Hypothalamus (tissue), 51 donors: Measurements from ENCODE around the gene FICD.
A peak's percentile ranks its signal among the peaks of the same experiment; 100 is the strongest.
"Not testable (repeated sequence)": the region's sequence is repeated elsewhere in the genome, so short reads cannot be mapped to it uniquely, and the experiment has no call there.

Experiments used
- DNase-seq, 51 donors: peaks; one replicate each; lab custom pipeline; 2025; lab: John Stamatoyannopoulos, UW

Gene FICD

GRCh38 chr12:108526482-108527165 lies 11.5 kb downstream of the FICD start:
- DNase-seq = no peak

DNA sequence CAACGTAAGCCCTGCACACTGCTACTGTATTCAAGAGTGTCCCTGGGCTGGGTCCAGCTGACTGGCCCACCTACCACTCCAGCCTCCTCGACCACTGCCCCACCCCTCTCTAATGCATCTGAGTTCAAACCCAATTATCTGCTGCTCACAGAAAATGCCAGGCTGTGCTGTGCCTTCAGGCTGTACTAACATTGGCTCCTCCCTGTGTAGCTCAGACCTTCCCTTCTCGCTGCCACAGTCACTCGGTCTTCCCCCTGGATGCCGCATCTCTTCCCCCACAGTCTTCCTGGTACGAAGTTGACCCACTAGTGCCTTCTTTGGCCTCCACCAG lies 12.1 kb downstream of the FICD start:
- no peak for DNase-seq

- no peak for DNase-seq
Observed at GRCh38 chr12:108530161-108530560, 15.1 kb downstream of the FICD start.

DNA sequence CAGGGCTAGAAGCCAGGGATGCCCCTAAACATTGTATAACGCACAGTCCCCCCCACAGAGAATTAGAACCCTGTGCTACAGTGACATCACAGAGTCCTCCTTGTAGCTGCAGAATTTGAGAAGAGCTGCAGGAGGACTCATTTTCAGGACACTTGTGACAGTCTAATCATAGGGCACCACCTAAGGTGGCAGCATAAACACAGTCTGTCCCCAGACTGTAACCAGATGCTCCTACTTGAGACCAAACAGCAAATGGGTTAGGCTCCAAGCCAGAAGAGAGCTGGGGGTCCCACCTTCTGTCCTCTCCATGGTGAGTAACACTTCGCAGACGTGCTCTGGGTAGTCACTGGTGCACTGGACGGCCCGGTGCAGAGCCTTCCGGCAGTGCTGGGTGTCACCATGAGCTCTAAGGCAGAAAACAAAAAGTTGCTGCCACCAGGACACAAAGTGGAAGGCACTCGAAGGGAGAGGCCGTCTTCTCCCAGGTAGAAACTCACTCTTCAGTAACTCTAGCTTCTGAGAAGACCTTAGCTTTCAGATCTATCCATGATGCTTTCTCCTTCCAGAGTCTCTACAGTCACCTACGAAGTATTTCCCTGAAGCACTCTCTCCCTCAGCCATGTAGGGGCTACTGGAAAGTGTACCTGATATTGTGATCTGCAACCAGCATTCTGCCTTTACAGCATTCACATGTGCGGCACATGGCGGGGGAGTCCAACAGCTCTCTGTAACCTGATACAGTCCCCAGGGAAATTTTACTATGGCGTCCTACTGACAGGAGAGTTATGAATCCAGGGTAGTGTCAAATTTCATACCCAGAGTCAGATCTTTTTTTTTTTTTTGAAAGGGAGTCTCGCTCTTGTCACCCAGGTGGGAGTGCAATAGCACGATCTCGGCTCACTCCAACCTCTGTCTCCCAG lies 17.1 kb downstream of the FICD start:
- DNase-seq = no peak

GRCh38 chr12:108538146-108538545 lies 23.1 kb downstream of the FICD start:
- no peak for DNase-seq

DNA sequence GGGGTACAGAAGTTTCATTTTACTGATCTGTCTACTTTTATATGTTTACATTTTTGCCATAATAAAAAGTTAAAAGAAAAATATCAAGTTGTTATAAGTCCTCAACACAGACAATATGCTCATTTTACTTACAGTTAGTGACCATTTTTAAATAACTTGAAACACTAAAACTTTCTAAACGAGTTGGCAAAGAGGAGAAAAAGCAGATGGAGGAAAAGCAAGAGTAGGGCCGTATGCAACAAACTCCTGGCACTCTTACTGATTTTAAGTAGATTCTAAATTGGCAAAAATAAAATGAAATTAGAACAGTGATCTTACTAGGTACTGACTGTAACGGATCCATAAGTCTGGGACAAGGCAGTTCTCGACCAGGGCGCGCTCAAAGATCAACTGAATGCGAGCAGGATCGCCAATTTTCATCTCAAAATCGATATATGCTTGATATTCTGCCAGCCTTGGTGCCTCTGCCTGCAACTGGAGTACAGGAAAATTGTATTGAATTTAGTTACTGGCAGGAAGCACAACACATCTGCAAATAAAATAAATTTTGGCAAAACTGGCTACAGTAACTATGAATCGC lies 23.6 kb downstream of the FICD start:
- no peak for DNase-seq

DNA sequence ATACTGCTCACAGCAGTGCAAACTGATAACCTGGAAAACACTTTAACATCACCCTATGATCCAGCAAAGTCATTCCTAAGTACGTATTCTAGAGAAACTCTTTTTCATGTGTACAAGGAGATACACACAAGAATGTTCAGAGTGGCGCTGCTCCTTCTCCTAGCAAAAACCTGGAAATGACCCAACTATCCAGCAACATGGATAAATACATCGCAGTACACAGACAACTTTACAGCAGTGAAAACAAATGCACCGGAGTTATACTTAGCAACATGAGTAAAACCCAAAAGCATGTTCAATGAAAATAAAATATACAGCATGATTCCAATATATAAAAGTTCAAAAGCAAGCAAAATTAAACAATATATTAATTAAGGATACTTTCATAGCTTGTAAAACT lies 27.2 kb downstream of the FICD start:
- no peak for DNase-seq

- DNase-seq = no peak
Observed at GRCh38 chr12:108543652-108544051, 28.6 kb downstream of the FICD start.

DNA sequence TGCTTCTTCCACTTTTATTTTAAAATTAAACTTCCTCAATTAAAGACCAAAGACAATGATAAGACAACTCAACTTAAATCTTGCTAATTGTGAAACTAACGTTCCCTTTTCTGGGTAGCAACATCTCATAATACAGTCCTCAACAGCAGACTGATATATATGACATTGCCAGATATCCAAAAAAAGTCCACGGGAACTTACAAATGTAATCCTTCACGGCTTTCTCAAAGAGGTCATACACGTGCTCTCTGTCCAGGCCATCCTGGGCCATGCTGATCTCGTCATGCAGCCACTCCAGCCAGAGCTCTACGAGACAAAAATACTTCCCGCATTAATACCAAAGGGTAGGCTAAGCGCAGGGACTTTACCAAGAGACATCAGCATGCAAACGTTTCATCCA lies 32.6 kb downstream of the FICD start:
- DNase-seq = no peak

DNA sequence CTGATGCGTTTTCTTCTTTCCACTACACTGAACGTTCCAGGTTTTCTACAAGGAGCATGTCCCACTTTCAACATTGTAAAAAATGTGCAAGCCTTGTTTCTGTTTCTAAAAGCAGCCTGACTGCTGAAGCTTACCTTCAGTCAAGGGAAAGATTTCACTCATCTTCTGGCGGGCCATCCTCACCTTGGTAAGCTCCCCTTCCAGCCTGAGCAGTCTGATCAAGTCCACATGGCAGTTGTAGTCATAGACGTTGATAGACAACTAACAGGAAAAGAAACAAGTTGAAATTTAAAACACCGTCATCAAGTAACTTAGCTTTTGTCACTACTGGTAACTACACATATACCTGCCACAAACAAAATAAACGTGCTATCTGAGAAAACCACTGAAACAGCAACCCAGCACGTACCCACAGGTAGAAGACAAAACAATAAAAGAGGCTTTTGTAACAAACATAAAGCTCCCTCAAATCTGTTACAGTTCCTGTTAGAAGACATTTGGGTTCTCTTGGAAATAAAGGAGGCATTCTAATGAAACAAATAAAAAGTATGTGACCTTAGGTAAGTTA lies 34.0 kb downstream of the FICD start:
- DNase-seq = no peak

DNA sequence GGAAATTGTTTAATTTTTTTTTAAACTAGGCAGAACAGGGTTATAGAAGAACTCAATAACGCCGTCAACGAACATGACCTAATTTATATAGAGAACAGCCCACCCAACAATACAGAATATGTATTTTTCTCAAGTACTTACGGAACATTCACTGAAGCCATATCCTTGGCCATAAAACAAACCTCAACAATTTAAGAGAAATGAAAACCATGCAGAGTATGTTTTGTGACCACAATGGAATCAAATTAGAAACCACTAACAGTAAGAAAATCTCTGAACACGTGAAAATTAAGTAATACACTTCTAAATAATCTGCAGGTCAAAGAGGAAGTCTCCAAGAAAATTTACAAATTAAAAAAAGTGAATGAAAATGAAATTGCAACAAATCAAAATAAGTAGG lies 36.5 kb downstream of the FICD start:
- no peak for DNase-seq

DNA sequence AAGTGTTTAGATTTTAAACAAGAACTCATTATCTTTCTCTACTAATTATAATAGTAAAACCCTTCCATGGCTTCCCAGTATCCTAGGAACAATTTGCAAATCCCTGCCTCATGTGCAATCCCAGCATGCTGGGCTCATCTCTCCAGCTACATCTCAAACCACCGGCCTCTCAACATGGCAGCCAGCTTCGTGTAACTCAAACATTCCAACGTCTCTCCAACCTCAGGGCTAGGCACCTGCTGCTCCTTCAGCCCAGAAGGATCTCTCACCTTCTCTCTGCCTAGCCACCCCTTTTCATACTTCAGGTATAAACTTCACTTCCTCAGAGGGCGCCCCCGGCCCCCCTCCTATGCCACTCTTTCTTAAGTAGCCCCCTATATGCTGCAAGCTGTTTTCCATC lies 38.7 kb downstream of the FICD start:
- DNase-seq = no peak

DNA sequence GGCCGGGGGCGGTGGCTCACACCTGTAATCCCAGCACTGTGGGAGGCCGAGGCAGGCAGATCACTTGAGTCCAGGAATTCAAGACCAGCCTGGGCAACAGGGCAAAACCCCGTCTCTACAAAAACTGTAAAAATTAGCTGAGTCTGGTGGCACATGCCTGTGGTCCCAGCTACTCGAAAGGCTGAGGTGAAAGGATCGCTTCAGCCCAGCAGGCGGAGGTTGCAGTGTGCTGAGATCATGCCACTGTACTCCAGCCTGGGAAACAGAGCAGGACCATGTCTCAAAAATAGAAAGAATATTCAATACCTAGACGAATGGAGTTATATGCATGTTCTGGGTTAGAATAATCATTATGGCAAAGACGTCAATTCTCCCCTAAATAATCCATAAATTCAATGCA lies 40.3 kb downstream of the FICD start:
- DNase-seq = not testable (repeated sequence)

GRCh38 chr12:108559007-108559655 lies 44.1 kb downstream of the FICD start:
- DNase-seq = no peak

- DNase-seq = no peak
Observed at GRCh38 chr12:108559748-108560147, 44.7 kb downstream of the FICD start.

DNA sequence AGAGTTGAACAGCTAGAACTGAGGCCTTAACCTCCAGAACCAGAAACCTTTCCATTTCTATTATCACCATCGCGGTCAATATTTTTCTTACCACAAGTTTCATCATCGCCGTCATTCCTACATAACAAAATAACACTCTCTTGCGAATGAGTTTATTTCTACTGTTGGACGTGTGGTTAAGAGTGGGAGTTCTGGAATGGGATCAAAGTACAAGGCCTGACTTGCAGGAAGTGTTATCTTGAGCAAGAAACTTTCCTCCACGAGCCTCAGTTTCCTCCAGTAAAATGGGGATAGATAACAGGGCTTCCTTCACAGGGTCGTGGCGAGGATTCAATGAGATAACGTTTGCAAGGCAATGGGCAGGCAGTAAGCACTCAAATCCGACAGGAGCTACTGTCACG lies 45.2 kb downstream of the FICD start:
- DNase-seq = no peak

- peak in 50 of 51 donors; percentile 27 to 96 (median 62) for DNase-seq
Observed at GRCh38 chr12:108560752-108561719, 46.0 kb downstream of the FICD start, which contains the start of gene SART3. Gene SART3 (minus strand): TSS chr12:108561173. CDS start chr12:108561154, 19 bp downstream.

DNA sequence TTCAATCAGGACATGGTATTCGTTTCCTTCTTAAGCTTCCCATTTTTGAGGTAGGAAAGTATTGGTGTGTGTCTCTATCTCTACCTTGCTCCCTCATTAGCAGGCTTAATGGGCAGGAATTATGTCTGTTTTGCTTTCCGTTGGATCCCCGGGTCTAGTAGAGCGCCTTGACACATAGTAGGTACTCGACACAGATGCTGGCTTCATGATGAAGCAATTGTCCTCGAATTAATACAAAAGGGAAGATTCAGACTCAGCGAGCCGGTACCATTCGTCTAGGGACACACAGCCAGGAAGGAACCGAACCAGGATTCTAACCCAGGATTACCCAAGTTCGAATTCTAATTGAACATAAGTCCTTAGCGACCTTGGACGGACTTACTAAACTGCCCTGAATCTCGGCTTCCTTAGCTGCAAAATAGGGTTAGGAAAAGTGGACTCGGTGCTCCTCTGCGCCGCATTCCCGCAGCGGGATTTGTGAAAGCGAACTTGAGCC lies 46.8 kb downstream of the FICD start:
- no peak for DNase-seq

- peak; percentile 74 to 99 (median 96) for DNase-seq
Observed at GRCh38 chr12:108562348-108563135, 47.5 kb downstream of the FICD start, which contains the start of gene ISCU. Gene ISCU (plus strand): TSS chr12:108562596. CDS start chr12:108562623, 27 bp downstream.
